NK-92 treated with Interleukin-12 subunit alpha and Interleukin-12 subunit beta, amount 100 ng/mL, for 24 hours (cell line): ENCODE measurements around the gene ACER3.
"Not testable (repeated sequence)": the region's sequence is repeated elsewhere in the genome, so short reads cannot be mapped to it uniquely, and the experiment has no call there.

ENCODE experiments used
- DNase-seq: peaks from one replicate; lab custom pipeline; 2025; lab: John Stamatoyannopoulos, UW

Gene ACER3

GRCh38 chr11:76995081-76995576 is 134.4 kb downstream of the ACER3 start:
- DNase-seq = no peak

DNA sequence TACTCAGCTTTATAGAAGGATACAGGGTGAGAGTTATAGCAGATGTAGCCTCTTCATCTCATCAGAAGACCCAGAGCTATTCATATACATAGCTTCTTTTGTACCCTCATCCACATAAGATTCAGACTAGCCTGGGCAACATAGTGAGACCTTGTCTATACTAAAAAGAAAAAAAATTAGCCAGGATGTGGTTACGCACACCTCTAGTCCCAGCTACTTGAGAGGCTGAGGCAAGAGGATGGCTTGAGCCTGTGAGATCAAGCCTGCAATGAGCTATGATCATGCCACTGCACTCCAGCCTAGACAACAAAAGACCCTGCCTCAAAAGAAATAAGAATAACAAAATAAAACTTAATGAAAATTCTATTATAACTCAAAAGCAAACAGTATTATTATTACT is 136.8 kb downstream of the ACER3 start:
- no peak for DNase-seq

GRCh38 chr11:76999597-76999996 is 138.9 kb downstream of the ACER3 start:
- DNase-seq = no peak

GRCh38 chr11:77001613-77002012 is 140.9 kb downstream of the ACER3 start:
- no peak for DNase-seq

- DNase-seq = no peak
Observed at GRCh38 chr11:77002776-77003175, 142.1 kb downstream of the ACER3 start.

- DNase-seq = no peak
Observed at GRCh38 chr11:77003963-77004362, 143.2 kb downstream of the ACER3 start.

- DNase-seq = no peak
Observed at GRCh38 chr11:77009533-77010160, 148.9 kb downstream of the ACER3 start.

- no peak for DNase-seq
Observed at GRCh38 chr11:77014669-77015068, 154.0 kb downstream of the ACER3 start.

GRCh38 chr11:77018396-77018924 is 157.7 kb downstream of the ACER3 start:
- DNase-seq = not testable (repeated sequence)

- no peak for DNase-seq
Observed at GRCh38 chr11:77019976-77020595, 159.4 kb downstream of the ACER3 start.

DNA sequence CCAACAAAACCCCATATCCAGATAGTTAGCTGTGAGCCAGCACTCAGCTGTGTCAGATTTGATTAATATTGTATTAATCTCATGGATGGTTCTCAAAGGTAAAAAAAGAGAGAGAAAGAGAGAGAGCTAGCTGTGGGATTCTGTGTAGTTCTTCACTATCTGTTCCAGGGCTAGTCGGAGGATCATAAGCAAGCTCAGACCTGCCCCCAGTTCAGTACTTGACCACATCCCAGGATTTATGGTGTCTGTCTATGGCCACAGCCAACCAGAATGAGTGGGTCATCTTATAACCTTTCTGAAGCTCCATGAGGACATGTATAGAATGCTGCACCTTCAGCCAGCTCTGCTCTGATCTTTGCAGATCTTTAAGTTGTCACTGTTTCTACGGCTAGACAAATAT is 160.0 kb downstream of the ACER3 start:
- no peak for DNase-seq

GRCh38 chr11:77024745-77025144 is 164.0 kb downstream of the ACER3 start:
- no peak for DNase-seq

- no peak for DNase-seq
Observed at GRCh38 chr11:77026221-77026620, 165.5 kb downstream of the ACER3 start.

DNA sequence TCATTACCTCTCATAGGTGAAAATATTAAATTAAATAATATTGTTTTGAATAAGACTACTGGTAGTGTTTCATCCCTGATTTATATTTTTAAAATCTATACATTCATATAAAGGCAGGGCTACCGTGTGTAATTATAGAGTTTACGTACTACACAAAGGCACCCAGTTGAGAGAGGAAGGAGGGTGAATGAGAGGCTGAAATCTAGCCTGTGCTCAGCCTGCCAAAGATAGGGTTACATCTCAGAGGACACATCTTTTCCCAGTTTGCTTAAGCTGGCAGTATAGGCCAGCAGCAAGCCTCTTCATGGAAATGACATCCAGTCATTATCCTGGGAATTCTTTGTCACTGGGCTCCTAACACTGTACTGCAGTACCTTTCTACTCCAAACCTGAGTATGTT is 166.0 kb downstream of the ACER3 start:
- DNase-seq = no peak

DNA sequence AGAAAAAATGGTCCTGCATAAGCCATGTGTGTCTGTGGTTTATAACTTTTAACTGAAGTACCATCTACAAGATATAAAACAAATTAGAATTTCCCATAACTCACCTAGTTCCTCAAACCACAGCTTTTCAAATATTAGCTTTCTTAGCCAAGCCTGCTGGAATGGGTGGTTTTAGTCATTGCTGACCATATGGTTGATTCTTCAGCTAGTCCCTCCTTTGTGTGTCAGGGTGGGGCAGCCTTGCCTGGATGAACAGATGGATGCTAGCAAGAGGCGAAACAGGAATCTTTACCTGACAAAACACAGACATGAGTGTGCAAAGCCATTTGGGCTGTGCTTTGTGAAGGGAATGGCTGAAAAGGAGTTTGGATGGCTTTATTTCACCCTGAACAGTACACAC is 166.6 kb downstream of the ACER3 start:
- no peak for DNase-seq

DNA sequence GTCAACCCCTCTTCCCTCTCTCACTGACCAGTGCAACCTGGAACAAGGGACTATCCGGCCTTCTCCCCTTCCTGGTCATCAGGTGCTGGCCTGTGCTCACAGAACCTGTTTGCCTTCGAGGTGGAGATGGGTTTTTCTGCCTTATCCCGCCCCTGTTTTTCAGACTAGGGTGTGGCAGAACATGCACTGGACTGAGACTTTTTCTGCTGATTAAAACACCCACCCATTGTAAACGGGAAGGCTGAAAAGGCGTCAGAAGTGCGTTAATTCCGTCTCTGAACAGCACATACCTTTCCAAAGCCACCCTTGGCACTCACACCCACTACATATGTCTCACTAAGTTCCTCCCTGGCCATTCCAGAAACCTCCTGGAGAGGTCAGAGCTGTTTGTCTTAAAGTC is 169.1 kb downstream of the ACER3 start:
- no peak for DNase-seq

DNA sequence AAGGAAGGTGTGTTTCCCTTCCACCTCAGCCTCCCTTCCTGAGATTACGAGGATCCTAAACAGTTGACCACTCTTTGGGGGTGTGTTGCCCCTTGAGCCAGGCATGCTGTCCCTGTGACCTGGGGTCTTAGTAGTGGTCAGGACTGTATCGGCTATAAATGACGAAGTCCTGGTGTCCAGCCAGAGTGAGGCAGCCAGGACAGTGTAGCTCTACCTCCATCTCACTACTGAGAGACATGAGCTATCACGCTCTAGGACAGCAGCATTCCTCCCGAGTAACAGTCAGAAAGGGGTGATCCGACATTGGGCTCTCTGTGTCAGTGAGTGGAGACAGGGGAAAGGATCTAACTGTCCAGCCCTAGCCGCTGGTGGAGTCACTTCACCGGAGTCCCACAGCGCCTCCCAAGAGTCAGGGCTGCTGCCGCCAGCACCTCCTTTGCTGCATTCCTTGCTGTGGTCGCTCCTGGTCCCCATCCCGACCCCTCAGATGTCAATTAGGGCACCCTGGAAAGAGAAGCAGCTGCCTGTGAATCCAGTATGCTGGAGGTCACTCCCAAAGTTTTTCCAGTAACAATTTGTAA is 170.2 kb downstream of the ACER3 start:
- no peak for DNase-seq

DNA sequence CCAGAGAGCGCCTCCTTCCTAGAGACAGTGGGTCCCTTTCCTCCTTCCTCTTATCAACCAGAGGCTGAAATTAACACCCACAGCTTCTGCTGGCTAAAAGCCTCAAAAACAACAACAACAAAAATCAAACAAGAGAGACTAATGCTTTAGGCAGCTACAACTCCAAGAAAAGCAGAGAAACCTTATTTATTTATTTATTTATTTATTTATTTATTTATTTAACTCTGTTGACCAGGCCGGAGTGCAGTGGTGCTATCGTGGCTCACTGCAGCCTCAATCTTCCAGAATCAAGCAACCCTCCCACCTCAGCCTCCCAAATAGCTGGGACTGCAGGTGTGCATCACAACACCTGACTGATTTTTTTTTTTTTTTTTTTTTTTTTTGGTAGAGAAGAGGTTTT is 170.9 kb downstream of the ACER3 start:
- no peak for DNase-seq

DNA sequence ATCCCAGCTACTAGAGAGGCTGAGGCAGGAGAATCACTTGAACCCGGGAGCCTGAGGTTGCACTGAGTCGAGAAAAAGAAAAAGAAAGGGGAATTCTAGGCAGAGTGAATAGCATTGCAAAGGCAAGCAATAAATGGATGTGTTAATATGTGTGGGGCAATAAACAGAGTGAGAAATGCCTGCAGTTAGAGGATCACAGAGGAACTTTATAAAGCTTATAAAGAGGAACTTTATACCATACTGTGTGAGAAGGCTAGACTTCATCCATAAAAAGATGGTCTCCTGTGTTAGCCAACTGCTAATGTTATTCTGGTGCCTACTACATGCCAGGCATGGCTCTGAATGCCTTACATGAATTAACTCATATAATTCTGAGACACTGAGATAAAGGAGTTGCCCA is 174.3 kb downstream of the ACER3 start:
- no peak for DNase-seq

GRCh38 chr11:77035580-77035979 is 174.9 kb downstream of the ACER3 start:
- no peak for DNase-seq

DNA sequence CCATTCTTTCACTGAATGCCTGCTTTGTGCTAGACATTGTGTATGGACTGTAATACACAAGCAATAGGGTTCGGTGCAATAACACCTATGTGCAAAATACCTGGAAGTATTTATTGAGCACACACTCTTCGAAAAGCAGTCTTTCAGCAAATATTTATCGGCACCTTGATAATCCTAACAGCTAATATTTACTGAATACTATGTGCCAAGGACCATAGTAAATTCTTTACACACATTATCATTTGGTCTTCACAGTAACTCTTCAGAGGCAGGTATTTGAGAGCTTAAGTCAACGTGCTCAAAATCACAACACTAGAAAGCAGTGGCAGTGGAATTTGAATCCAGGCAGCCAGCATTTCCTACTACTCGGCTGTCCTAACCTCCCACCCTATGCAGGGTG is 175.7 kb downstream of the ACER3 start:
- no peak for DNase-seq

DNA sequence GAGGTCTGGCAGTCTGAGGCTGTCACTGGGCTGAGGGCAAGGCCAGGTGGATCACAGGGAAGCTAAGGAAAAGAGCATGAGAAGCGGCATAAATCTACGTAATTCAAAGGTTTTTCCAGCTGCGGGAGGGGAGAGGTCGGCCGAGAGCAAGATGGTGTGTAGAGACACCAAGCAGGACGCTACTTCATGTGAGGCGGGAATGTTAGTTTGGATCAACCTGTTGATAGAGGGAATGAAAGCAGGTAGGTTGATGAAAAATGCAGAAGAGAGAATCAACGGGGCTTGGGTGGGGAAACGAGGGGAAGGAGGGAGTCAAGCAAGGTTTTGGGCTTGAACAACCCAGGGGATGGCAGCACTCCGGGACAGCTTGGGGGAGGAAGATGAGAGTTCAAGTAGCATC is 176.3 kb downstream of the ACER3 start:
- DNase-seq = no peak
